ENCODE data around the gene EYS. TPM values are rescaled to one million over a fixed set of nuclear protein-coding genes. Genes with fewer than 3 reads are reported as not detected.

Gene EYS
- total RNA-seq, 3 donors from 2014 or later = 0.16 to 0.61 (median 0.60) TPM

- no peak overlapping the region for H3K4me3 ChIP-seq
- DNase-seq (no peak), ATAC-seq (no peak)
- no peak for TF ChIP-seq CTCF (IDR thresholded peaks at IDR 0.05)
- no peaks in the 10 kb centered on the region for H3K36me3 ChIP-seq (ENCODE audit: low read depth)
- intact Hi-C loops (cut with DNase I, micrococcal nuclease) = no loop called here
- no peaks in the 10 kb centered on the region for H3K9me3 ChIP-seq
- H3K4me1 ChIP-seq (ENCODE audit: low read depth) = no peaks in the 10 kb centered on the region
Measured at GRCh38 chr6:65161661-65162060, 545.4 kb downstream of the EYS start.

GRCh38 chr6:65157025-65157424 lies 550.0 kb downstream of the EYS start:
- H3K36me3 ChIP-seq (ENCODE audit: low read depth) = no peaks in the 10 kb centered on the region
- no peak for DNase-seq
- no peaks in the 10 kb centered on the region for H3K9me3 ChIP-seq
- no peak for ATAC-seq
- intact Hi-C loops (cut with DNase I, micrococcal nuclease) = no loop called here
- no peak for TF ChIP-seq CTCF (IDR thresholded peaks at IDR 0.05)
- H3K4me3 ChIP-seq = no peak overlapping the region
- H3K4me1 ChIP-seq (ENCODE audit: low read depth) = no peaks in the 10 kb centered on the region

- intact Hi-C loops (cut with DNase I, micrococcal nuclease) = no loop called here
- no peaks in the 10 kb centered on the region for H3K9me3 ChIP-seq
- H3K36me3 ChIP-seq (ENCODE audit: low read depth) = no peaks in the 10 kb centered on the region
- ATAC-seq (no peak), DNase-seq (no peak)
- no peaks in the 10 kb centered on the region for H3K4me1 ChIP-seq (ENCODE audit: low read depth)
- TF ChIP-seq CTCF (IDR thresholded peaks at IDR 0.05) = no peak
- no peak overlapping the region for H3K4me3 ChIP-seq
Measured at GRCh38 chr6:65155083-65155482, 551.9 kb downstream of the EYS start.

GRCh38 chr6:65149841-65150240 lies 557.2 kb downstream of the EYS start:
- H3K4me1 ChIP-seq (ENCODE audit: low read depth) = no peaks in the 10 kb centered on the region
- no peaks in the 10 kb centered on the region for H3K36me3 ChIP-seq (ENCODE audit: low read depth)
- H3K9me3 ChIP-seq = peaks cover 2% of the 10 kb centered on the region
- no peak for DNase-seq
- H3K4me3 ChIP-seq = no peak overlapping the region
- TF ChIP-seq CTCF (IDR thresholded peaks at IDR 0.05) = no peak
- no peak for ATAC-seq
- intact Hi-C loops (cut with DNase I, micrococcal nuclease) = no loop called here

GRCh38 chr6:65148839-65149238 lies 558.2 kb downstream of the EYS start:
- H3K4me3 ChIP-seq = no peak overlapping the region
- no peaks in the 10 kb centered on the region for H3K4me1 ChIP-seq (ENCODE audit: low read depth)
- peaks cover 2% of the 10 kb centered on the region for H3K9me3 ChIP-seq
- no peaks in the 10 kb centered on the region for H3K36me3 ChIP-seq (ENCODE audit: low read depth)
- no peak for TF ChIP-seq CTCF (IDR thresholded peaks at IDR 0.05)
- no peak for DNase-seq
- intact Hi-C loops (cut with DNase I, micrococcal nuclease) = no loop called here
- ATAC-seq = no peak

- no peaks in the 10 kb centered on the region for H3K4me1 ChIP-seq (ENCODE audit: low read depth)
- no peak overlapping the region for H3K4me3 ChIP-seq
- TF ChIP-seq CTCF (IDR thresholded peaks at IDR 0.05) = no peak
- H3K9me3 ChIP-seq = peaks cover 3% of the 10 kb centered on the region
- ATAC-seq (no peak), DNase-seq (no peak)
- intact Hi-C loops (cut with DNase I, micrococcal nuclease) = no loop called here
- no peaks in the 10 kb centered on the region for H3K36me3 ChIP-seq (ENCODE audit: low read depth)
Measured at GRCh38 chr6:65135567-65135966, 571.5 kb downstream of the EYS start.

Data from mucosa of descending colon (tissue), 3 donors.